Neural progenitor cell (in vitro differentiated cells): ENCODE measurements around the gene ARPC5.

Experiments
- CTCF ChIP-seq: fragments of 200-600 bp; sonication (generic); IDR thresholded peaks from 2 replicates; pipeline ENCODE4 v1.5.1; 2017; ENCODE audit warnings: antibody characterized with exemption, mild to moderate bottlenecking
- EZH2 ChIP-seq: fragments of 200-600 bp; sonication (generic); IDR thresholded peaks from 2 replicates; pipeline ENCODE4 v1.6.1; 2017; ENCODE audit warnings: antibody characterized with exemption, mild to moderate bottlenecking, moderate library complexity
- EZH2phosphoT487 ChIP-seq: fragments of 200-600 bp; sonication (generic); IDR thresholded peaks from 2 replicates; pipeline ENCODE4 v1.6.1; 2017; ENCODE audit warnings: antibody characterized with exemption

- TF ChIP-seq CTCF = no peak
- TF ChIP-seq EZH2phosphoT487 = no peak
- TF ChIP-seq EZH2 = no peak
These were observed 725 bp upstream of the ARPC5 start for GRCh38 chr1:183636334-183636682.
